ENCODE data around the gene CD300LB.
"Not testable (repeated sequence)": the region's sequence is repeated elsewhere in the genome, so short reads cannot be mapped to it uniquely, and the experiment has no call there.

Gene CD300LB

GRCh38 chr17:74488276-74488675 is 43.0 kb downstream of the CD300LB start:
- DNase-seq = not testable (repeated sequence)

DNA sequence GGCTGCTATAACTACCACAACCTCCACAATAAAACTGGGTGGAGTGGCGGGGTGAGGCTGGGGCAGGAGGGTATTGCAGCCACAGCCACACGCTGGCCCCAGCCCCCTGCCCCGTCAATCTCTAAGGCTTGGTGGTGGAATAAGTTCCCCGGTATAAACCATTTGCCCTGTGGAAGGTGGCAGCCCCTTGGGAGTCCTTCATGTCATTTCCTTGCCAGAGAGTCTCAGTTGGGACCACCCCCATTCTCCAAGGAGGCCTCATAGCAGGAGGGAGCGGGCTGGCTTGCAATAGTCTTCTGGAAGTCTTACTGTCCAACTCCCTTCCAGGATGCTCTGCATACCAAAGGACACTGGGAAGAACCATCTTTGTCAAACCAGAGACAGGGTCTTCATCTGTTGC is 45.4 kb downstream of the CD300LB start:
- no peak for DNase-seq

- DNase-seq = no peak
These were observed 46.1 kb downstream of the CD300LB start for GRCh38 chr17:74485022-74485743.

- DNase-seq = no peak
These were observed 47.2 kb downstream of the CD300LB start for GRCh38 chr17:74484066-74484465.

GRCh38 chr17:74481621-74482020 is 49.7 kb downstream of the CD300LB start:
- no peak for DNase-seq

- DNase-seq = no peak
These were observed 51.0 kb downstream of the CD300LB start for GRCh38 chr17:74480290-74480689.

DNA sequence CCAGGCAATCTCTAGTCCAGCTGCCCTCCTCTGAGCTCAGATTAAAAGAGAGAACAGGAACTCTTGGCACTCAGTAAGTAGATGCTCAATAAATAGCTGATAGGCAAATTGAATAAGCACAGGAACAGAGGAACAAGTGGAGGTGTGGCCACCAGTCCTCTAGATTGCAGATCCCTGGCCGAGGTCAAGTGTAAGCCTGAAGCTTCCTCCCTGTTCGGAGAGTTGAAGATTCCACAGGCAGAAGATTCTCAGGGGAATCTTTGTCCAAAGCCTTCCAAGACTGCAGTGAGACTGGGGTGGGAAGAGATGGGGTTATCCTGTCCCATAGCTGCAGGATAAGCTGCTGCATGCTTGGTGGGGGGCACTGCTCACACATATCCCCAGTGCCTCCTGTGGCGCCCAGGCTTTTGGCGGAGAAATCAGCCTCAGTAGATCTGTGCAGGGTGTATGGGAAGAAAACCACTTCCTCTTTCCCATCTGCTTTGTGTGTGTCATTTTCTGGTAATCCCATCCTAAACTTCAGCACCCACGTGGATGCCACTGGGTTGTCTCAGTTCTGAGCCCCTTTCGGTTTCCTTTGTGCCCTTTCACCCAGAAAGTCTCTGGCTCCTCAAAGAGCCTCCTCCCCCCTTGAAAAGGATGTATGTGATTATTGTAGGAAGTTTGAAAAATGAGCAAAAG is 52.7 kb downstream of the CD300LB start:
- no peak for DNase-seq

- DNase-seq = no peak
These were observed 53.9 kb downstream of the CD300LB start for GRCh38 chr17:74477411-74477810.

DNA sequence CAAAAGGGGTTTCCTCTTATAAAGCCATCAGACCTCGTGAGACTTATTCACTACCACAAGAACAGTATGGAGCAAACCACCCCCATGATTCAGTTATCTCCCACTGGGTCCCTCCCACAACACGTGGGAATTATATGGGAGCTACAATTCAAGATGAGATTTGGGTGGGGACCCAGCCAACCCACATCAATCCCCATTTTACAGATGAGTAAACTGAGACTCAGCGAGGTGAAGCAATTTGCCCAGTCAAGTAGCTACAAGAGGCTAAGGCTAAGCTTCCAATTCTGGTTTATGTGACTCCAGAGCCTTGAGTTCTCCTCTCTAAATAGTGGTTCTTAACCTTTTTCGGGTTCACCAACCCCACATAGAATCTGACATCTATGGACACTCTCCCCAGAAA is 56.1 kb downstream of the CD300LB start:
- DNase-seq = no peak

DNA sequence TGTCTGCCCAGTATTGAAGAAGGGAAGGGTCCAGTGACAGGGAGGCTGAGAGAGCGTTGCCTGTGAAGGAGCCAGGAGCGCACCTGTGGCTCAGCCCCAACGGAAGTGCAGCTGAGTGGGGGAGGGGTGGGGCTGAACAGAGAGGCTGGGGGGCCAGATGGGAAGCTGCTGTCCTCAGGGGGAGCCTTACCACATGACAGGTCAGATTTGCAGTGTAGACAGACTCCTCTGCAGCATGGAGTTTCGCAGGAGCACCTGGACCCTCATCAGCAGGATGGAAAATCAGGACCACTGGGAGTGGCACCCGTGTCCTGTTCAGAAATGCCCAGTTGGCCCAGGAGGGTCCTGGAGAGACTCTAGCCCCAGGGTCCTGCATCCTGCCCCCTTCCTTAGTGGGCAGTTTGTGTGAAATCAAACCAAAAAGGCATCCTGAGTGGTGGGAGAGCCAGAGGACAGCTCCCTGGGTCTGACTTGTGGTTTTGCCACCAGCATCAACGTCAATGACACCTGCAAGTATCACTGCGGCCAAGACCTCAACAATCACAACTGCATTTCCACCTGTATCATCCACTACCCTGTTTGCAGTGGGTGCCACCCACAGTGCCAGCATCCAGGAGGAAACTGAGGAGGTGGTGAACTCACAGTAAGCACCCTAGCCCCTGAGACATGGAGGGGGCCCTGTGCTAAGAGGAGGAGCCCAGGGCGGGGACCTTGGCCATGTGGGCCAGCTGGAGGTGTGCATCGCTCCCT is 57.1 kb downstream of the CD300LB start:
- no peak for DNase-seq

- DNase-seq = no peak
These were observed 58.0 kb downstream of the CD300LB start for GRCh38 chr17:74473294-74473693.

GRCh38 chr17:74472890-74473289 is 58.4 kb downstream of the CD300LB start:
- DNase-seq = no peak

- DNase-seq = no peak
These were observed 59.9 kb downstream of the CD300LB start for GRCh38 chr17:74471341-74471740.

Measured in NCI-H1105 treated with DMSO at 0.1 percent for 48 hours (cell line).